Activated T-cell treated with anti-CD3 and anti-CD28 coated beads, Interleukin-2, amount 50 U/mL, for 72 hours (primary cell): ENCODE results near the gene ORC1. TPM values are rescaled to one million over a fixed set of nuclear protein-coding genes. Genes with fewer than 3 reads are reported as not detected.
A peak's percentile ranks its signal among the peaks of the same experiment; 100 is the strongest.
"Not testable (repeated sequence)": the region's sequence is repeated elsewhere in the genome, so short reads cannot be mapped to it uniquely, and the experiment has no call there.

ENCODE experiments used
- ATAC-seq, 2 donors: fragments of 150-1000 bp; cut with Tn5 transposase; replicated peaks in 1 of 2; 2 replicates each; pipeline ENCODE4 v1.10.0; 2021; ENCODE audit warnings: moderate library complexity in 2 of 2, mild to moderate bottlenecking in 1 of 2
- DNase-seq, 2 donors: peaks; one replicate each; pipeline ENCODE4 v3.0.0; 2021 to 2022; ENCODE audit warnings: mixed read lengths in 1 of 2
- H3K27ac Mint-ChIP-seq: one replicate; pipeline ENCODE4 v1.8.0; 2022; ENCODE audit warnings: mild to moderate bottlenecking, moderate library complexity, mixed read lengths
- H3K27me3 Mint-ChIP-seq: one replicate; pipeline ENCODE4 v1.8.0; 2022; ENCODE audit warnings: low read depth, mixed read lengths
- H3K36me3 Mint-ChIP-seq, 2 donors: one replicate each; pipeline ENCODE4 v1.8.0; 2022; ENCODE audit warnings: mixed read lengths in 2 of 2, mild to moderate bottlenecking in 1 of 2; ENCODE audit not compliant: insufficient read depth in 2 of 2
- H3K4me1 Mint-ChIP-seq: one replicate; pipeline ENCODE4 v1.8.0; 2022; ENCODE audit warnings: low read depth, mixed read lengths
- H3K4me3 Mint-ChIP-seq, 2 donors: one replicate each; pipeline ENCODE4 v1.8.0; 2022; ENCODE audit warnings: mild to moderate bottlenecking in 2 of 2, mixed read lengths in 2 of 2, moderate library complexity in 2 of 2
- H3K9me3 Mint-ChIP-seq, 2 donors: one replicate each; pipeline ENCODE4 v1.8.0; 2022; ENCODE audit warnings: mixed read lengths in 2 of 2
- total RNA-seq, 2 donors: library from RNA; stranded (reverse); gene quantifications; one replicate each; pipeline ENCODE4 v1.2.3, GENCODE V29; 2022

ORC1 gene
- total RNA-seq, 2 donors from 2014 or later = 37.1 to 43.5 TPM

DNA sequence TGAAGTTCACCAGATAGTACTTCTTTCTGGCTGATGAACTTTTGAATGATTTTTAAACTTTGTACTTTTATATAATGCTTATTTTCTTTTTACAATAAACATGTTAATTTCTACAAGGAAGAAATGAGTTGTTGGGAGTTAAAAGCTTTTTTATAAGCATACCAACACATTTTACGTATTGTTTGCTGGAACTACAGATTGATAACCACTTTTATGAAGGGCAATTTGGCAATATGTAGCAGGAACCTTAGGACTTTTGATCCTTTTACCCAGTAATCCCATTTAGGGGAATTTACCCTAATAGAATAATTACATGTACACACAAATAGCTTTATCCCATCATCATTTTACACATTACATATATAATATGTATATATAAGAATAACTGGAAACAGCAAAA, 16.5 kb upstream of the ORC1 start:
- ATAC-seq = no peak
- Mint-ChIP-seq H3K4me1 (peaks cover 39% of the 10 kb centered on the region), H3K9me3 (no peaks in the 10 kb centered on the region), H3K4me3 (no peak overlapping the region), H3K36me3 (peaks cover 8 to 29% of the 10 kb centered on the region in 2 donors), H3K27ac (no peak overlapping the region), H3K27me3 (no peaks in the 10 kb centered on the region)
- DNase-seq = no peak

GRCh38 chr1:52416811-52417210, 12.6 kb upstream of the ORC1 start:
- H3K4me3 Mint-ChIP-seq = no peak overlapping the region
- no peaks in the 10 kb centered on the region for H3K27me3 Mint-ChIP-seq
- no peak for DNase-seq
- no peaks in the 10 kb centered on the region for H3K9me3 Mint-ChIP-seq
- H3K36me3 Mint-ChIP-seq = peaks cover 12 to 36% of the 10 kb centered on the region in 2 donors
- no peak for ATAC-seq
- peak overlapping the region; percentile 50 for H3K27ac Mint-ChIP-seq
- H3K4me1 Mint-ChIP-seq = peaks cover 23% of the 10 kb centered on the region

- no peak for DNase-seq
- no peaks in the 10 kb centered on the region for H3K9me3 Mint-ChIP-seq
- peaks cover 16 to 46% of the 10 kb centered on the region in 2 donors for H3K36me3 Mint-ChIP-seq
- H3K27ac Mint-ChIP-seq = peak overlapping the region; percentile 54
- H3K27me3 Mint-ChIP-seq = no peaks in the 10 kb centered on the region
- H3K4me3 Mint-ChIP-seq = no peak overlapping the region
- peak; percentile 31 to 32 for ATAC-seq
- H3K4me1 Mint-ChIP-seq = peaks cover 22% of the 10 kb centered on the region
These were observed 10.7 kb upstream of the ORC1 start for GRCh38 chr1:52414942-52415341.

- Mint-ChIP-seq H3K36me3 (peaks cover 16 to 45% of the 10 kb centered on the region in 2 donors), H3K4me1 (peaks cover 14% of the 10 kb centered on the region), H3K9me3 (no peaks in the 10 kb centered on the region), H3K4me3 (no peak overlapping the region), H3K27me3 (no peaks in the 10 kb centered on the region), H3K27ac (peak overlapping the region; percentile 64)
- DNase-seq (no peak), ATAC-seq (peak in 1 of 2 donors; percentile 19)
These were observed 9.3 kb upstream of the ORC1 start for GRCh38 chr1:52413410-52413989.

DNA sequence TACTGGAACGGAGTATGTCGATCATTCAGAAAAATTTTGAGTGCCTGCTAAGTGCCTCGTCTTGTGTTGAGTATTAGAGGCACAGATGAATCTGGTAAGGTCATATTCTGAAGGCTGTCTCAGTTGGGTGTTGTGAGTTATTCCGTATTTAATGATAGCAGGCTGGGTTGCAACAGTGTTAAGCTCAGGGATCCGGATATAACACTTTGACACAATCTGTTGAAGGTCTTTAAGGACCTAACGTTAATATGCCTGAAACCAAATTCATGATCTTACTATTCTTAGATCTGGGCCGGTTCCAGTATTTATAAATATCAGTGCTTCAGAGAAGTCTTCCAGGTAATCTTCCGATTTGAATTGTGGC, 734 bp upstream of the ORC1 start:
- Mint-ChIP-seq H3K36me3 (peaks cover 22 to 47% of the 10 kb centered on the region in 2 donors), H3K9me3 (no peaks in the 10 kb centered on the region), H3K4me3 (peak overlapping the region; percentile 99), H3K27me3 (no peaks in the 10 kb centered on the region), H3K4me1 (peaks cover 38% of the 10 kb centered on the region), H3K27ac (peak overlapping the region; percentile 99)
- DNase-seq (no peak), ATAC-seq (no peak)

- ATAC-seq = peak; percentile 63 to 70
- Mint-ChIP-seq H3K27me3 (no peaks in the 10 kb centered on the region), H3K27ac (peak overlapping the region; percentile 99), H3K36me3 (peaks cover 25 to 50% of the 10 kb centered on the region in 2 donors), H3K4me3 (peak overlapping the region; percentile 99), H3K4me1 (peaks cover 38% of the 10 kb centered on the region), H3K9me3 (no peaks in the 10 kb centered on the region)
- DNase-seq = peak; percentile 66 to 67
These were observed 582 bp downstream of the ORC1 start for GRCh38 chr1:52403566-52404115.

- no peaks in the 10 kb centered on the region for H3K27me3 Mint-ChIP-seq
- H3K9me3 Mint-ChIP-seq = no peaks in the 10 kb centered on the region
- DNase-seq = no peak
- peak overlapping the region; percentile 99 for H3K27ac Mint-ChIP-seq
- peaks cover 22 to 46% of the 10 kb centered on the region in 2 donors for H3K36me3 Mint-ChIP-seq
- H3K4me3 Mint-ChIP-seq = peak overlapping the region; percentile 99
- ATAC-seq = no peak
- peaks cover 38% of the 10 kb centered on the region for H3K4me1 Mint-ChIP-seq
These were observed 1.4 kb downstream of the ORC1 start for GRCh38 chr1:52402860-52403240.

DNA sequence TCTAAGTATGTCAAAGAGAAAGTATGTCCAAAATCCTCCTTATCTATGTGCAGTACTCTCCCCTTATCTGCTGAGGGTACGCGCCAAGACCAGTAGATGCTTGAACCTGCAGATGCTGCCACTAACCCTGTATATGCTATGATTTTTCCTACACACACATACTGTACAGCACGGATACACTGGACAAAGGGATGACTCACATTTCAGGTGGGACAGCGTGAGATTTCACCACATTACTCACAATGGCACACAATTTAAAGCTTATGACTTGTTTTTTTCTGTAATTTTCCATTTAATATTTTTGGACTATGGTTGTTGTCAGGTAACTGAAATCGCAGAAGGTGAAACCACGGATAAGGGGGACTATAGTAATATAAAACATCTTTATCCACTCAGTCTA, 4.1 kb downstream of the ORC1 start:
- Mint-ChIP-seq H3K4me3 (no peak overlapping the region), H3K36me3 (peaks cover 36 to 57% of the 10 kb centered on the region in 2 donors), H3K9me3 (no peaks in the 10 kb centered on the region), H3K27ac (no peak overlapping the region), H3K27me3 (no peaks in the 10 kb centered on the region), H3K4me1 (peaks cover 22% of the 10 kb centered on the region)
- no peak for DNase-seq
- ATAC-seq = no peak

GRCh38 chr1:52399629-52400028, 4.6 kb downstream of the ORC1 start:
- no peak for ATAC-seq
- Mint-ChIP-seq H3K36me3 (peaks cover 33 to 62% of the 10 kb centered on the region in 2 donors), H3K27me3 (no peaks in the 10 kb centered on the region), H3K4me3 (no peak overlapping the region), H3K27ac (no peak overlapping the region), H3K9me3 (no peaks in the 10 kb centered on the region), H3K4me1 (peaks cover 22% of the 10 kb centered on the region)
- no peak for DNase-seq

DNA sequence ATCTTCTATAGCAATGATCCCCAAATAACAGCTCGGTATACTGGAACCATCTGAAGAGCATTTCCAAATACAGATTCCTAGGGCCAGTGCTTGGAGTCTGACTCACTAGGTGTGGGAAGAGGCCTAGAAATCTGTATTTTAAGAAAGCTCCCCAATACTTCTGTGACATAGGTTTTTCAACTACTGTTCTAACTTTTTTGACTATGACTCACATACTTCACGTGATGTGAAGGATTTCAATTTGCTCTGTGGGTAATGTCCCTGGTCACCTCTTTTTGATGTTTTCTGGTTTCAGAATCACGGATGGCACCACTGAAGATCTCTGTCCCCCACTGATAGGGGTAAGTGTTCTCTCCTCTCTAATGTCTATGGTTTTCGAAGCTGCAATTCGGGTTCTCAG, 11.0 kb downstream of the ORC1 start:
- DNase-seq = no peak
- Mint-ChIP-seq H3K4me3 (no peak overlapping the region), H3K27ac (no peak overlapping the region)

DNA sequence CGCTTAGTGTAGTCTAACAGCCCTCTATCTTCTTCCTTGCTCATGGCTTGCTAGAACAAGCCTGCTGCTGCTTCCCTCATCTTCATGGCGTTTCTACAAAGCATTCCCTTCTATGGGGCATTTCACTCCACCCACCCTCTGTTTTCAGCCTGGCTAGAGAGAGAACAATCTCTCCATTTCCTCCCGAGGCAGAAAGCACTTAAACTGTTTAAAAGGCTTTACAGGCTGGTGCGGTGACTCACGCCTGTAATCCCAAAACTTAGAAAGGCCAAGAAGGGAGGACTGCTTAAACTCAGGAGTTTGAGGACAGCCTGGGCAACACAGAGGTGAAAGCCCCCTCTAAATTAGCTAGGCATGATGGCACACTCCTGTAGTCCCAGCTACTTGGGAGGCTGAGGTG, 17.8 kb downstream of the ORC1 start:
- no peak overlapping the region for H3K27ac Mint-ChIP-seq
- H3K9me3 Mint-ChIP-seq = no peaks in the 10 kb centered on the region
- DNase-seq (no peak), ATAC-seq (no peak)
- no peaks in the 10 kb centered on the region for H3K27me3 Mint-ChIP-seq
- peaks cover 15 to 49% of the 10 kb centered on the region in 2 donors for H3K36me3 Mint-ChIP-seq
- no peaks in the 10 kb centered on the region for H3K4me1 Mint-ChIP-seq
- no peak overlapping the region for H3K4me3 Mint-ChIP-seq

More for the DNA sequence above, 11.0 kb downstream of the ORC1 start:
- ATAC-seq = no peak
- Mint-ChIP-seq H3K27me3 (no peaks in the 10 kb centered on the region), H3K36me3 (peaks cover 20 to 54% of the 10 kb centered on the region in 2 donors), H3K4me1 (no peaks in the 10 kb centered on the region), H3K9me3 (no peaks in the 10 kb centered on the region)

- no peak overlapping the region for H3K4me3 Mint-ChIP-seq
- H3K27ac Mint-ChIP-seq = no peak overlapping the region
- H3K36me3 Mint-ChIP-seq = peaks cover 19 to 53% of the 10 kb centered on the region in 2 donors
- ATAC-seq (no peak), DNase-seq (no peak)
- no peaks in the 10 kb centered on the region for H3K9me3 Mint-ChIP-seq
- H3K27me3 Mint-ChIP-seq = no peaks in the 10 kb centered on the region
- H3K4me1 Mint-ChIP-seq = no peaks in the 10 kb centered on the region
These were observed 18.8 kb downstream of the ORC1 start for GRCh38 chr1:52385376-52385775.

GRCh38 chr1:52369851-52370250, 34.4 kb downstream of the ORC1 start:
- H3K27me3 Mint-ChIP-seq, DNase-seq, H3K4me3 Mint-ChIP-seq, H3K27ac Mint-ChIP-seq, ATAC-seq, H3K9me3 Mint-ChIP-seq, H3K36me3 Mint-ChIP-seq: not testable (repeated sequence)
- peaks cover 30% of the 10 kb centered on the region for H3K4me1 Mint-ChIP-seq
